Dermis microvascular lymphatic vessel endothelial cell (primary cell): ENCODE measurements around the gene AFG1L. TPM values are rescaled to one million over a fixed set of nuclear protein-coding genes. Genes with fewer than 3 reads are reported as not detected.
A peak's percentile ranks its signal among the peaks of the same experiment; 100 is the strongest.
"Not testable (repeated sequence)": the region's sequence is repeated elsewhere in the genome, so short reads cannot be mapped to it uniquely, and the experiment has no call there.

Source experiments
- DNase-seq, 2 donors: peaks; one replicate each; pipeline versions ENCODE4 v3.0.0 to v3.0.0-alpha.2; 2010; ENCODE audit warnings: low read depth in 2 of 2
- total RNA-seq: library from RNA; depleted of rRNA; stranded (reverse); fragments of >200 nt; gene quantifications from 2 replicates; pipeline ENCODE4 v1.2.1, GENCODE V29; 2014

The AFG1L gene
- total RNA-seq, 1 donor from 2014 or later, result 1.8 TPM

DNA sequence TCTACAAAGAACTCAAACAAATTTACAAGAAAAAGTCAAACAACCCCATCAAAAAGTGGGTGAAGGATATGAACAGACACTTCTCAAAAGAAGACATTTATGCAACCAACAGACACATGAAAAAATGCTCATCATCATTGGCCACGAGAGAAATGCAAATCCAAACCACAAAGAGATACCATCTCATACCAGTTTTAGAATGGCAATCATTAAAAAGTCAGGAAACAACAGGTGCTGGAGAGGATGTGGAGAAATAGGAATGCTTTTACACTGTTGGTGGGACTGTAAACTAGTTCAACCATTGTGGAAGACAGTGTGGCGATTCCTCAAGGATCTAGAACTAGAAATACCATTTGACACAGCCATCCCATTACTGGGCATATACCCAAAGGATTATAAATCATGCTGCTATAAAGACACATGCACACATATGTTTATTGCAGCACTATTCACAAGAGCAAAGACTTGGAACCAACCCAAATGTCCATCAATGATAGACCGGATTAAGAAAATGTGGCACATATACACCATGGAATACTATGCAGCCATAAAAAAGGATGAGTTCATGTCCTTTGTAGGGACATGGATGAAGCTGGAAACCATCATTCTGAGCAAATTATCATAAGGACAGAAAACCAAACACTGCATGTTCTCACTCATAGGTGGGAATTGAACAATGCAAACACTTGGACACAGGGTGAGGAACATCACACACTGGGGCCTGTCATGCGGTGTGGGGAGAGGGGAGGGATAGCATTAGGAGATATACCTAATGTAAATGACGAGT lies 121.4 kb downstream of the AFG1L start:
- DNase-seq, result not testable (repeated sequence)

DNA sequence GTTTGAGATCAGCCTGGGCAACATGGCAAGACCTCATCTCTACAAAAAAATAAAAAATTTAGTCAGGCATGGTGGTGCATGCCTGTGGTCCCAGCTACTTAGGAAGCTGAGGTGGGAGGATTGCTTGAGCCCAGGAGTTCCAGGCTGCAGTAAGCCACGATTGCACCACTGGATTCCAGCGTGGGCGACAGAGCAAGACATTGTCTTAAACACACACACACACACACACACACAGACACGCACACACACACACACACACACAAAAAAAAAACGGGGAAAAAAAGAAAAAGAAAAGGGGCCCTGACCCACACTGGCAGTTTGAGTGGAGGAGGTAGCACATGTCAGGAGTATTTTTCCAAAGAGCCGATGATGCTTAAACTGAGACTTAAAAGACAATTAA lies 122.2 kb downstream of the AFG1L start:
- DNase-seq, result no peak

DNA sequence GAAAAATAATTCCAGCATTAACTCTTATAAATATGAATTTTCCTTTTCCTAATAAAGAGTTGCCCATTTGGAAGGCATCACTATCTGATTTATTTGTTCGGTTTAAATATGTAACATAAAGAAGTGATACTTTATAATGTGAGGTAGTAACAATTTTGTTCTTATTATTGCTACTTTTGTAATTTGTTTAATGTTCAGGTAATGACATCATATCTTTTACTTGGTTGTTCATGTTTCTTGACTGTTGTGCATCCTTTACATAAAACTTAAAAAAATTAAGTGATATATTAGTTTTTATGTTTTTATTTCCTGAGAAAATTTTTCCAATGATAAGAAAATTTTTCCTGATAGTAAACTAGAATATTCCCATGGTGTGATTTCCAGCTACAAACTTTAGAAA lies 124.6 kb downstream of the AFG1L start:
- DNase-seq, result no peak

DNA sequence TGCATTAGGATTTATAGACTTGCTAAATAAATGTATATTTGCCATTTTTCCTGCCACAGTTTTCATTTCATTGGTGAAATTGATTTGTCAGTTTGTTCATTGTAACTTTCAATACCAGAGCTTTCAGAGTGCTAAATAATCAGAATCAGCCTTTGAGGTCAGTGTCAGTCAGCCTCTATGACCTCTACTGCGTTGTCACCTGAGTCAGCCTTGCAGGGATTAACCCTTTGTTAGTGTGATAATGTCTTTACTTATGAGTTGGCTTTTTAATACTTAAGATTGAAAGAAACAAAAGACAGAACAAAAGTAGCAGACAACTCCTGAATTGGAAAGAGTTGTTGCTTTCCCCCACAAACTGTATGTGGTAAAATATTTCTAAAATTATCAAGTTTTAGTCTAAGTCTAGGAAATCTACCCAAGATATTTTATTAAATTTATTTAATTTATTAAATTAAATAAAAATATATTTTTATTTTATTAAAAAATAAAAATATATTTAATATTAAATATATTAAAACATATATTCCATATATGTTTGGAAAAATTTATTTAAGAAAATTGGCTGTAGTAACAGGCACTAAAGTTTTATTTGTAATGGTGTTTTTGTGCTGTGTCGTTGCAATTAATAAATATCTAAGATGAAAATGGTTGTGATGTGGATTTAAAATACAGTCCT lies 125.2 kb downstream of the AFG1L start:
- no peak for DNase-seq

DNA sequence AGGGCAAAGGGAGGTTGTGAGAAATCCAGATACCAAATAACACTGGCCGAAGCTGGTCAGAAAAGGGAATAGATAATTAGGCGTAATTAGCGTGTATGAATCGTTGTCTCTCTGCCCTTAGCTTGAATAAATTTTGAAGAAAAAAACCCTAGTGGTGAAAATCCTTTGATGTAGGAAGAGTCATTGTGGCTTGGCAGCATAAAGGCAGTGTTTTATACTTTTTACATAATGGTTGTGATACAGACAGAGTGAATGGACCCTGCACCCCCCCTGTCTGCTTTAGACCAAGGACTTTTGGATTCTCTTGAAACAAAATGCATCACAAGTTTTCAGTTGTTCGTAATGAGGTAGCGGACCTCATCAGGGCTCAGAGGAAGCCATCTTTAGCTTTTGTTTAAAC lies 126.5 kb downstream of the AFG1L start:
- DNase-seq, result no peak

DNA sequence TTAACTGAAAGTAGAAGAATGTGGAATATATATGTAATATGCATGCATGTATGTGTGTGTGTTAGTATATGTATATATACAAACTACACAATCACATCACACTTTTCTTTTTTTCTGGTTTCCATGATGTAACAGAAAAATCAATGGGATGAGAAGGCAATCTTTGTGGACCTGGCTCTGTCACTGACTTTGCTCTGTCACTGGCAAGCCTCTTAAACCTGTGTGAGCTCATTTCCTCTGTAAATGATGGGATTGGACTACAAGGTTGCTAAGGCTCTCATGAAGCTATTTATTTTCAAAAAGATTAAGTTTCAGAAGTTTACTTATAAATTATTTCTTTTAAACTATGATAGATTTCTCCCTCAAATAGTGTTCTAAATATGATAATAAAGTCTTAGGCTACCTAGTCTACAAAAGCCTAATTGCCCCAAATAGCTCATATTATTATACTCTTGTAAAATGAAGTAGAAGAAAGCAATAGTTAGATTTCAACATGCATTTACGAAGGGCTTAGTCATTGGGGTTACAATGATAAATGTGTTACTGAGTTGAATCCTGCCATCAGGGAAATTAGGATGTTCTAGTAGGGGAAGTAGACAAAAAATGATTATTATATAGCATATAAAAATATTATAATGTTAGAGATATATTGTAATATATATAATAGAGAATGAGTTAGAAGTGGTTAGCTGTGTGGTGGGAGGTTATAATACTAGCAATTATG lies 129.3 kb downstream of the AFG1L start:
- no peak for DNase-seq

DNA sequence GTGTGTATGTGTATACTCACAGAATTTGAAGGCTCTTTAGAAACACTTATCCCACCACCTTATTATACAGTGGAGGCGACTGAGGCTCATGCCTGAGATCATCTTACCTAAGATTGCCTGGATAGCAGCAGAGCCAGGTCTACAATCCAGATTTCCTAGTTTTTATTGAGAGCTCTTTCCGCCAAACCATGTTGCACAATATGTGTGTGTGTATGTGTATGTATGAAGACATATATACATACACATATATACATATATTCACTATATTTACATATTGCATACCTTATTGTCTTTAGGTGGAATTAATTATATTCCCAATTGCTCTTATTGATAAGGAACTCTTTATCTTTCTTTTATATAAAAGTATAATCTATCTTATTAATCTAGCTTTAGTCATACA lies 130.6 kb downstream of the AFG1L start:
- no peak for DNase-seq

DNA sequence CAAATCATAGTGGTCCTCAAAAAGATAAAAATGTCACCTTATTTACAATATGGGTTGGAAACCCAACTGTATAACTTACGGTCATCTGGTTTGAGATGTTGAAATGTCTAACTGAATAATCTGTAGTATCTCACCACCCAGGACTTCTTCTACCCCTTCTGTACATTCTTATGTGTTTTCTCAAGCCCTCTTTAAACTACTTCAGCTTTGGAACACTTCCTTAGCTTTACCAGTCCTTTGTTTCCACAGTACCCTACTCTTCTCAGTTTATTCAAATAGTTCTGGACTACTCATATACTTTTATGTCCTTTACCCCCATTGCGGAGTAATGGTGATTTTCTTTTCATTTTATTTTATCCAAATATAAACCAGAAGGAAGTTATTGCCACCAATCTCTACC lies 137.3 kb downstream of the AFG1L start:
- no peak for DNase-seq

DNA sequence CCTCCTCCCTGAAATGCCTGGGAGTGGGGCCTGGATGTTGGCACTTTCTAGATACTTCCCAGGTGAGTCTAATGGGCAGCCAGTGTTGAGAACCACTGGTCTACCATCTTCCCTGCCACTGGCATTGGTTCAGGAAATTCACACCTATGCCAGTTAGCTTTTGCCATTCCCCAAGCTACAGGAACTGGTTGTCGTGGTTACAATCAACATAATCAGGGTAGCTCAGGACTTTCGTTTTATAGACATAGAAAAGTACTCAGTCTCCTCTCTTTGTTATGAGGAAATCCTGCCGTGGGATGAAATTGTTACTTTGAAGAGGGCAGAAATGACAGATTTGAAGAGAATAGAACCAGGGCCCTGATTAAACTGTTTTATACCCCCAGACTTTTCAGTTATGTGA lies 137.9 kb downstream of the AFG1L start:
- DNase-seq, result peak; percentile 74 to 77

DNA sequence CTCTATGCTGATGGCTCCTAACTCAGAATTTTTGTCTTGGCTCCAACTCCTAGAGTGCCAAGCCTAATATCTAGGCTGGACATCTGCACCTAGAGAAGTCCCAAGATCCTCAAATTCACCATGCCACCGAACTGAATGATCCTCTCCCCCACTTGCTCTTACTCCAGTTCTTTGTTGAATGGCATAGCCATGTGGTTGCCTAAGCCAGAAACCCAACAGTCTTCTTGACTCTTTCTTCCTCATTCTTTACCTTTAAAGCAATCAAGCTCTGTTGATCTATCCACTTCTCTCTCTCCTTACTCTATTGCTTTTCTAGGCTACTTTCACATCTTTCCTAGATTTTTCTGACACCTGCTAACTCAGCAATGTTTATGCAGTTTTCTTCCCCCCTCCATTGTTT lies 139.4 kb downstream of the AFG1L start:
- no peak for DNase-seq

DNA sequence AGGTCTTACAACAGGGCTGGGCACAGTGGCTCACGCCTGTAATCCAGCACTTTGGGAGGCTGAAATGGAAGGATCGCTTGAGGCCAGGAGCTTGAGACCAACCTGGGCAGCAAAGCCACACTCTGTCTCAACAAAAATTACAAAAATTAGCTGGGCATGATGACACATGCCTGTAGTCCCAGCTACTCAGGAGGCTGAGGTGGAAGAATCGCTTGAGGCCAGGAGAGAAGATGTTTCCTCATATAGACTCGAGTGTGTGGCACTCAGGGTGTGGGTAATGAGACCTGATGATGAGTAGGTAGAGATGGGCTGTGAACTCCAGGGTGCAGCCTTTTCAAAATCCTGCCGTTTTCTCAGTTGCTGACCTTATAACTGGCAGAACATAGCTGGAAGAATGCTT lies 140.5 kb downstream of the AFG1L start:
- no peak for DNase-seq

DNA sequence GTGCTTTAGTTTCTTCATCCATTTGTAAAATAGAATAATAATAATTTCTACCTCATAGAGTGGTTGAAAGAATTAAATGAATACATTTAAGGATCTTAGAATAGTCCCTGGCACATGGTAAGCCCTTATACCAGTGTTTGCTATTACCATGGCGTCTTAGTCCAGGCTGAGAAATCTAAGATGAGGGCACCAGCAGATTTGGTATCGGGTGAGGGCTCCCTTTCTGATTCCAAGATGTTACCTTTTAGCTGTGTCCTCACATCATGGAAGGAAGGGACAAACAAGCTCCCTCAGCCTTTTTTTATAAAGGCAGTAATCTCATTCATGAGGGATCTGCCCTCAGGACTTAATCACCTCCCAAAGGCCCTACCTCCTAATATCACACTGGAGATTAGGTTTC lies 141.9 kb downstream of the AFG1L start:
- DNase-seq, result no peak

DNA sequence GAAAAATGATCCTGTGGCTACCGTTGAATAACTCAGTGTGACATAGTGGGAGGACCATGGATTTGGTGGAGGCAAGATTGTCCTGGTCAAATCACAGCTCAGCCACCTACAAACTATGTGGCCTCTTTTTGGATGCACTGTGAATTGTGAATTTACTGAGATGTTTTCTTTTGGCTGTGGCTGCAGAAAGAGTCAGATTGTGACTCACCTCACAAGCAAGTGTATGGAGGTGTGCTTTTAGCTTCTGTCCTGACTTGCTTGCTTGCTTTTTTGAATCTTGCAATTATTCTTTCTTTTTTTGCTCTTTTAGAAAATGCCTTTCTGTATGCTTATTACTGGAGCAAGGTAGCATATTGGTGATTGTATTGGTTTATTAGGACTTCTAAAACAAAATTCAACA lies 143.0 kb downstream of the AFG1L start:
- DNase-seq, result no peak

DNA sequence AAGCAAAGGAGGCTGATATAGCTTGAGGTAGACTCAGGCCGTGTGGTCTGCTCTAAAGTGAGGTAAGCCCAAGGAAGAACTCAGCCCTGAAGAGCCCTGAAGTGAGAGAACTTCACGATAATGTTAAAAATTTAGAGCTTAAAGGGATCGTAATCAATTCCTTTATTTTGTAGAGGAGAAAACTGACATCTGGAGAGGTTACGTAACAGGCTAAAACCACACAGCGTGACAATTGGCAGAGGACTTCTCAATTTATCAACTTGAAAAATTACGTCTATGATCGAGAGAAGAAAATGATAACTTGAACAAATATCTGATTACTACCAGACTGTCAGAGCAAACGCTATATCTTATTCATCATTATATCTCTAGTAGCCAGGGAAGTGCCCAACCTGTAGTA lies 144.1 kb downstream of the AFG1L start:
- no peak for DNase-seq

DNA sequence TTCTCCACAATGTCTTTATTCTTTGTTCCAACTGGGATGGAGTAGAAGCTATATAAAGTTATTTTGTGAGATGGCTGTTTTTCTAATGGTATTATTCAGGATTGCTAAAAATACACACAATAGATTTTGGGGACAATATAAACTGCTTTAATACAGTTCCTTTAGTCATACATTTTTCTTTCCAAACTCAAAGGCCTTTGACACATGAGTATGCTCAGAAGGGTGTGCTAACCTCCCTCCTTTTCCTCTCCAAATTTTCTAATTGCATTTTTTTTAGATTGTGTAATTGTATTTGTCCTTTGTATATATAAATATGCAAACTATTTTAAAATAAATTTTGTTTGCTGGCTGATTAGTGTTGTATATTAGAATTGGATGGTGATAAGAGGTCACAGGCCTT lies 146.3 kb downstream of the AFG1L start:
- no peak for DNase-seq

DNA sequence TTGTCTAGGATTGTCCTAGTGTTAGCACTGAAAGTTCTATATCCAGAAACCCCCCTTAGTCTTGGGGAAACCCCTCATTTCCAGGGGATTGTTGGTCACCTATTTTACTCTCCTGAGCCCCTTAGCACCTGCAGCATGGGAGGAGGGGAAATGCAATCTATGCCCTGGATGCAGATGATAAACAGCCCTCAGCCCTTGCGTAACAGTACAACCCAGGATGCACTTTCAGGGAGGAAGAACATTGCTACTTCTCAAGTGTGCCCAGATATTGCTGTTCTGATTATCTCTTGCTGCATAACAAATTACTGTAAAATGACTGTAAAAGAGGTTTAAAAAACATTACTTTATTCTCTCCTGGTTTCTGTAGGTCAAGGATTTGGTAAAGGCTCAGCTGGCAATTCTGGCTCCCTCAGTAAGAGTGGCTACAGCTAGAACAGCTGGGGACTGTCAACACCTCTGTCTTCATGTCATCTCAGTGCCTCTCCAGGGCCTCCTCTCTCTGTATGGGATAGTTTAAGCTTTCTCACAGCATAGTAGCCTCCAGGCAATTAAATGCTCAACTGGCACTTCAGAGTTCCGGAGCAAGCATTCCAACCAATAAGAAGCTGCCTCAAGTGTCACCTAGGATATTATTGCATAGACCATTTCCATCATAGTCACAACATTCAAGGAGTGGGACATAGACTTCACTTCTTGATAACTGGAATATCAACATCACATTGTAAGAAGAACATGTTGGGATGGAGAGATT lies 148.1 kb downstream of the AFG1L start:
- no peak for DNase-seq

DNA sequence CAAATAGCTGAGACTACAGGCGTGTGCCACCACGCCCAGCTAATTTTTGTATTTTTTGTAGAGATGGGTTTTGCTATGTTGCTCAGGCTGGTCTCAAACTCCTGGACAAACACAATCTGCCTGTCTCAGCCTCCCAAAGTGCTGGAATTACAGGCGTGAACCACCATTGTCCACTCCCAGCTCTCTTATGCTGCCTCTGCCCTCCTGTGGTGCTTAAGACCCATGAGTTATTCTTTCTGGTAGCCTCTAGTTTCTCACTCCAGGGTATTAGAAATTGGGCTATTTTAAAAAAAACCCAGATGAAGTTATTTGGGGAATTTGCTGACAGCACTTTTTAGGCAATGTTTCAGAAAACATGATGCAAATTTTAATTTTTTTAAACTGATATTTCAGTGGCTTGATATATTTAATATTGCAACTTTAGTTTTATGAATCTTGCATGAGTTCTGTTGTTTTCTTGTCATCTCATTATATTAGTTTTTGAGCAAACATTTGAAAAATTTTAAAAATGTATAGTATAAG lies 151.8 kb downstream of the AFG1L start:
- no peak for DNase-seq

DNA sequence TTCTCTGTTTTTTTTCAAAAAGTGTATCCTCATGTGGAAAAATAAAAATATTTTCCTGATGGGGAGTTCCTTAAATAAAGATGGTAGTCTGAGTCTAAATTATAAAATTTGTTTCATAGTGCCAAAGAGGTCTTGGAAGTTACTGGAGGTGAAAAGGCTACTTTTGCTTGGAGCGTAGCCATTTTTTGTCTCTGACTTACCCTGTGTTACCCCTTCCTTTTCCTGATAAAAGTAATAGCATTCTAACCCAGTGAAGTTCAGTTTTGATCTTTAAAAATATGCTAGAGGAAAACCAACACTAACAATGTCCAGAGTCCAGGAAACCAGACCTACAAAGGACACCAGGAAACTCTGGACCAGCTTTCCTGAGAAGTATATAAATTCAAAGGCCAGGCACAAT lies 153.6 kb downstream of the AFG1L start:
- peak in 1 of 2 donors; percentile 50 for DNase-seq

DNA sequence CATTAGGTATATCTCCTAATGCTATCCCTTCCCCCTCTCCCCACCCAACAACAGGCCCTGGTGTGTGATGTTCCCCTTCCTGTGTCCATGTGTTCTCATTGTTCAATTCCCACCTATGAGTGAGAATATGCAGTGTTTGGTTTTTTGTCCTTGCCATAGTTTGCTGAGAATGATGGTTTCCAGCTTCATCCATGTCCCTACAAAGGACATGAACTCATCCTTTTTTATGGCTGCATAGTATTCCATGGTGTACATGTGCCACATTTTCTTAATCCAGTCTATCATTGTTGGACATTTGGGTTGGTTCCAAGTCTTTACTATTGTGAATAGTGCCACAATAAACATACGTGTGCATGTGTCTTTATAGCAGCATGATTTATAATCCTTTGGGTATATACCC lies 154.9 kb downstream of the AFG1L start:
- DNase-seq, result not testable (repeated sequence)

DNA sequence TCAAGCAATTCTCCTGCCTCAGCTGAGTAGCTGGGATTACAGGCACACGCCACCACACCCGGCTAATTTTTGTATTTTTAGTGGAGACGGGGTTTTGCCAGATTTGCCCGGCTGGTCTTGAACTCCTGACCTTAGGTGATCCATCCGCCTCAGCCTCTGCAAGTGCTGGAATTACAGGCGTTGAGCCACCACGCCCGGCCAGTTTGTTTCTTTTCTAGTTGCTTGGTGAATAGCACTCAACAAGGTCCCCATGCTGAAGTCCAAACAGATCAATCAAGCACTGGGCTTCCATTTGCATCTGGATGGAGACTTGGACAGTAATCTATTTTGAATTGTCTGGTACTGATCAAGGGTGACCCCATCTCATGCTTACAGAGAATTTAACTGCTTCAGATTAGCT lies 157.0 kb downstream of the AFG1L start:
- DNase-seq, result no peak

DNA sequence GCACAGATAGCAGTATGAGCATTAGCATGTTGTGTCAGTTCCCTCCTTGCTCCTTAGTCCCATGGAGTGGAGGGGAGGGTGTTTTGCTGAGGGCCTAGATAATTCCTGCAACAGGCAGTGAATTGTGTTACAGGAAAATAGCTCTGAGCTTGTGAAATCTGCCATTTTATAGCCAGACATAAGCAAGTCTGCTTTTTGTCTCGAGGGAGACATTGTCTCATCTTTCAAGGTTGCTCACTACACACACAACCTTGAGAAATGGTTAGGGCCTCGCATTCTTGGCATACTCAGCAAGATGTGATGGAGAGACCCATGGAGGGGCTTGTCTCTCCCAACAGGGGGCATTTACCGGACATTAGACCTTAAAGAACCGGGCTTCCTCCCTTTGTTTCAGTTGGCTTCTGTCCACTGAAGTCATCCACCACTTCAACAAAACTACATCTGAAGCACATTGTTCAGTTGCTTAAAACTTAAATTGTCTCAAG lies 157.9 kb downstream of the AFG1L start:
- peak in 1 of 2 donors; percentile 84 for DNase-seq
